ENCODE results near the gene SLC22A23.
"Not testable (repeated sequence)": the region's sequence is repeated elsewhere in the genome, so short reads cannot be mapped to it uniquely, and the experiment has no call there.

SLC22A23 gene

DNA sequence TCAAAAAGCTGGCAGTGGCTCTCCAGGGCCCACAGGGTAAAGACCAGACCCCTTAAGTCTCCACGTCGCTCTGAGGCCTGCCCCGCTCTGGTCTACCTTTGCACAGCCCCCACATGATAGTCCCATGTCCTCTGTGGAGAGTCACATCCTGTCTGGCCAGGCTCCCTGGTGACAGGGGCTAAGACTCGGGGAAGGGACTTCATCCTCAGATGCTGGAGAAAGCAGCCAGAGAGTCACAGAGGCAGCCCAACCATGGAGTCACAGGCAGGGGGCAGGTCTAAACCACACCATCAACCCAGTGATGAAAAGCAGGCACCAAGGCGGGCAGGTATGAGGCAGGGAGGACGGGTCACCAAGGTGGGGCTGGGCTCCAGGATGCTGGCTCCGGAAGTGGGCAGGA is 62.2 kb downstream of the SLC22A23 start:
- H3K4me3 ChIP-seq (ENCODE audit: low read length), result no peak overlapping the region
- H3K27me3 ChIP-seq (ENCODE audit: control insufficient read depth, insufficient read depth, low read length), result no peaks in the 10 kb centered on the region
- H3K9me3 ChIP-seq (ENCODE audit: control insufficient read depth, low read depth, low read length), result no peaks in the 10 kb centered on the region
- H3K9ac ChIP-seq (ENCODE audit: low read length), result no peak overlapping the region
- H3K4me1 ChIP-seq (ENCODE audit: control insufficient read depth, low read depth, low read length), result peaks cover 13% of the 10 kb centered on the region
- H3K36me3 ChIP-seq (ENCODE audit: control insufficient read depth, low read depth, low read length), result no peaks in the 10 kb centered on the region
- H3K27ac ChIP-seq (ENCODE audit: low read length), result no peak overlapping the region

DNA sequence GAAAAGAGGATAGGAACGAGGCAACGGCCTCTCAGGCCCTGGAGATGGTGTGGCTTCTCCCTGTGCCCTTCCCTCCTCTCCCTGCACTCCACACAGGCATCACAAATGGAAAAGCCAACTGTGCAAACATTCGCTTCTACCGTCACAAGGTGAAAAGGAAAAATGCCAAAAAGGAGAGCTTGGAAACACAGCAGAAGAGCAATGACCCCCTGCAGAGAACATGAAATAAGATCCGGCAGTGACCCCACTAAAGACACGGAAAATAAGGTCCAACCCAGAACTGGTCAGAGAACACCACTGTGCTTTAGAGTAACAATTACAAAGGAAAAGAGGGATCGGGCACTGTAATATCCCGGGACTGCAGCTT is 63.0 kb downstream of the SLC22A23 start:
- H3K27ac ChIP-seq (ENCODE audit: low read length), result no peak overlapping the region
- no peaks in the 10 kb centered on the region for H3K9me3 ChIP-seq (ENCODE audit: control insufficient read depth, low read depth, low read length)
- H3K27me3 ChIP-seq (ENCODE audit: control insufficient read depth, insufficient read depth, low read length), result no peaks in the 10 kb centered on the region
- H3K9ac ChIP-seq (ENCODE audit: low read length), result no peak overlapping the region
- H3K4me3 ChIP-seq (ENCODE audit: low read length), result no peak overlapping the region
- H3K4me1 ChIP-seq (ENCODE audit: control insufficient read depth, low read depth, low read length), result peaks cover 17% of the 10 kb centered on the region
- no peaks in the 10 kb centered on the region for H3K36me3 ChIP-seq (ENCODE audit: control insufficient read depth, low read depth, low read length)

GRCh38 chr6:3392930-3393835 is 63.7 kb downstream of the SLC22A23 start:
- Histone ChIP-seq H3K9me3 (ENCODE audit: control insufficient read depth, low read depth, low read length) (no peaks in the 10 kb centered on the region), H3K9ac (ENCODE audit: low read length) (no peak overlapping the region), H3K27ac (ENCODE audit: low read length) (no peak overlapping the region), H3K4me1 (ENCODE audit: control insufficient read depth, low read depth, low read length) (peaks cover 17% of the 10 kb centered on the region), H3K36me3 (ENCODE audit: control insufficient read depth, low read depth, low read length) (no peaks in the 10 kb centered on the region), H3K4me3 (ENCODE audit: low read length) (no peak overlapping the region), H3K27me3 (ENCODE audit: control insufficient read depth, insufficient read depth, low read length) (no peaks in the 10 kb centered on the region)

GRCh38 chr6:3391902-3392458 is 64.9 kb downstream of the SLC22A23 start:
- Histone ChIP-seq H3K36me3 (ENCODE audit: control insufficient read depth, low read depth, low read length) (no peaks in the 10 kb centered on the region), H3K4me1 (ENCODE audit: control insufficient read depth, low read depth, low read length) (peaks cover 17% of the 10 kb centered on the region), H3K27ac (ENCODE audit: low read length) (no peak overlapping the region), H3K27me3 (ENCODE audit: control insufficient read depth, insufficient read depth, low read length) (no peaks in the 10 kb centered on the region), H3K9me3 (ENCODE audit: control insufficient read depth, low read depth, low read length) (no peaks in the 10 kb centered on the region), H3K9ac (ENCODE audit: low read length) (no peak overlapping the region), H3K4me3 (ENCODE audit: low read length) (no peak overlapping the region)

GRCh38 chr6:3390698-3391097 is 66.2 kb downstream of the SLC22A23 start:
- Histone ChIP-seq H3K36me3 (ENCODE audit: control insufficient read depth, low read depth, low read length) (no peaks in the 10 kb centered on the region), H3K4me3 (ENCODE audit: low read length) (no peak overlapping the region), H3K4me1 (ENCODE audit: control insufficient read depth, low read depth, low read length) (peaks cover 17% of the 10 kb centered on the region), H3K9ac (ENCODE audit: low read length) (no peak overlapping the region), H3K27ac (ENCODE audit: low read length) (no peak overlapping the region), H3K9me3 (ENCODE audit: control insufficient read depth, low read depth, low read length) (no peaks in the 10 kb centered on the region), H3K27me3 (ENCODE audit: control insufficient read depth, insufficient read depth, low read length) (no peaks in the 10 kb centered on the region)

- Histone ChIP-seq H3K27ac (ENCODE audit: low read length) (no peak overlapping the region), H3K27me3 (ENCODE audit: control insufficient read depth, insufficient read depth, low read length) (no peaks in the 10 kb centered on the region), H3K36me3 (ENCODE audit: control insufficient read depth, low read depth, low read length) (no peaks in the 10 kb centered on the region), H3K4me1 (ENCODE audit: control insufficient read depth, low read depth, low read length) (peaks cover 15% of the 10 kb centered on the region), H3K9ac (ENCODE audit: low read length) (no peak overlapping the region), H3K9me3 (ENCODE audit: control insufficient read depth, low read depth, low read length) (no peaks in the 10 kb centered on the region), H3K4me3 (ENCODE audit: low read length) (no peak overlapping the region)
Observed at GRCh38 chr6:3389390-3390167, 67.3 kb downstream of the SLC22A23 start.

- H3K9ac ChIP-seq (ENCODE audit: low read length), result no peak overlapping the region
- no peaks in the 10 kb centered on the region for H3K27me3 ChIP-seq (ENCODE audit: control insufficient read depth, insufficient read depth, low read length)
- no peak overlapping the region for H3K4me3 ChIP-seq (ENCODE audit: low read length)
- no peak overlapping the region for H3K27ac ChIP-seq (ENCODE audit: low read length)
- peaks cover 7% of the 10 kb centered on the region for H3K4me1 ChIP-seq (ENCODE audit: control insufficient read depth, low read depth, low read length)
- H3K9me3 ChIP-seq (ENCODE audit: control insufficient read depth, low read depth, low read length), result no peaks in the 10 kb centered on the region
- H3K36me3 ChIP-seq (ENCODE audit: control insufficient read depth, low read depth, low read length), result no peaks in the 10 kb centered on the region
Observed at GRCh38 chr6:3388786-3389185, 68.1 kb downstream of the SLC22A23 start.

DNA sequence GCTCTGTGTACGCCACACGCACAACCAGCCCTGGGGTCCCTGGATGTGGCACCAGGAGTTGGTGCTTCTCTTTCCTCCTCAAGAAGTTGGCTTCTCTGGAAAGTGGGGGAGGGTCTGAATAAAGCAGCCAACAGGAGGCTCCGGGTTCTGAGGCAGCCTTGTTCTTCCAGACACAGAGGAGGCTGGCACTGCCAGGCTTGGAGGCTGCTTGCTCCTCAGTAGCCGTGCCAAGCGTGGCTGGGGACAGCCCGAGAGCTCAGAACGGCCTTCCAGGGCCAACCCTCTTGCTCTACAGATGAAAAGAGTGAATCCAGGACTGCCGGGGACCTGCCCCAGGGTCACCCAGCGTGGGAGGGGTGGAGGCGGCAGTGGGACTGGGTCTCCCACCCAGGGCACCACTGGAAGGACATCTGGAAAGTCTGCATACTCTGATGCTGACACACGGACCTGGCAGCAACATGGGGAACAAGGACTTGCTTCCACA is 70.4 kb downstream of the SLC22A23 start:
- Histone ChIP-seq H3K27ac (ENCODE audit: low read length) (no peak overlapping the region), H3K4me3 (ENCODE audit: low read length) (no peak overlapping the region), H3K27me3 (ENCODE audit: control insufficient read depth, insufficient read depth, low read length) (no peaks in the 10 kb centered on the region), H3K9ac (ENCODE audit: low read length) (no peak overlapping the region), H3K9me3 (ENCODE audit: control insufficient read depth, low read depth, low read length) (no peaks in the 10 kb centered on the region), H3K4me1 (ENCODE audit: control insufficient read depth, low read depth, low read length) (peaks cover 4% of the 10 kb centered on the region), H3K36me3 (ENCODE audit: control insufficient read depth, low read depth, low read length) (no peaks in the 10 kb centered on the region)

GRCh38 chr6:3385660-3386151 is 71.1 kb downstream of the SLC22A23 start:
- Histone ChIP-seq H3K4me3 (ENCODE audit: low read length) (no peak overlapping the region), H3K27ac (ENCODE audit: low read length) (no peak overlapping the region), H3K27me3 (ENCODE audit: control insufficient read depth, insufficient read depth, low read length) (no peaks in the 10 kb centered on the region), H3K9ac (ENCODE audit: low read length) (no peak overlapping the region), H3K9me3 (ENCODE audit: control insufficient read depth, low read depth, low read length) (no peaks in the 10 kb centered on the region), H3K36me3 (ENCODE audit: control insufficient read depth, low read depth, low read length) (no peaks in the 10 kb centered on the region), H3K4me1 (ENCODE audit: control insufficient read depth, low read depth, low read length) (peaks cover 4% of the 10 kb centered on the region)

DNA sequence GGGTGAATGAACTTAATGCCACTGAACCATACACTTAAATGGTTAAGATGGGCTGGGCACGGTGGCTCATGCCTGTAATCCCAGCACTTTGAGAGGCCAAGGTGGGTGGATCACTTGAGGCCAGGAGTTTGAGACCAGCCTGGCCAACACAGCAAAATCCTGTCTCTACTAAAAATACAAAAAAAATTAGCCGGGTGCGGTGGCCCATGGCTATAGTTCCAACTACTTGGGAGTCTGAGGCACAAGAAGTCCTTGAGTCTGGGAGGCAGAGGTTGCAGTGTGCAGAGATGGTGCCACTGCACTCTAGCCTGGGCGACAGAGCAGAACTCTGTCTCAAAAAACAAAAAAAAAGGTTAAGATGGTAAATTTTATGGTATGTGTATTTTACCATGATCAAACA is 71.7 kb downstream of the SLC22A23 start:
- H3K4me1 ChIP-seq (ENCODE audit: control insufficient read depth, low read depth, low read length); H3K27ac ChIP-seq (ENCODE audit: low read length); H3K9me3 ChIP-seq (ENCODE audit: control insufficient read depth, low read depth, low read length); H3K27me3 ChIP-seq (ENCODE audit: control insufficient read depth, insufficient read depth, low read length); H3K36me3 ChIP-seq (ENCODE audit: control insufficient read depth, low read depth, low read length); H3K9ac ChIP-seq (ENCODE audit: low read length); H3K4me3 ChIP-seq (ENCODE audit: low read length): not testable (repeated sequence)

Data from iPS-18a (cell line).